Measurements from ENCODE around the gene COL5A1. TPM values are rescaled to one million over a fixed set of nuclear protein-coding genes. Genes with fewer than 3 reads are reported as not detected.
"Not testable (repeated sequence)": the region's sequence is repeated elsewhere in the genome, so short reads cannot be mapped to it uniquely, and the experiment has no call there.

Gene COL5A1
- polyA plus RNA-seq, 3 donors: 7.0 to 53.3 (median 28.0) TPM

GRCh38 chr9:134854541-134854981 is 213.0 kb downstream of the COL5A1 start:
- 84 to 95% (median 90%) methylated on average over 11 of the region's 11 CpGs for WGBS, 3 donors
- H3K27ac ChIP-seq (ENCODE audit: low read depth, low read length): no peak overlapping the region

DNA sequence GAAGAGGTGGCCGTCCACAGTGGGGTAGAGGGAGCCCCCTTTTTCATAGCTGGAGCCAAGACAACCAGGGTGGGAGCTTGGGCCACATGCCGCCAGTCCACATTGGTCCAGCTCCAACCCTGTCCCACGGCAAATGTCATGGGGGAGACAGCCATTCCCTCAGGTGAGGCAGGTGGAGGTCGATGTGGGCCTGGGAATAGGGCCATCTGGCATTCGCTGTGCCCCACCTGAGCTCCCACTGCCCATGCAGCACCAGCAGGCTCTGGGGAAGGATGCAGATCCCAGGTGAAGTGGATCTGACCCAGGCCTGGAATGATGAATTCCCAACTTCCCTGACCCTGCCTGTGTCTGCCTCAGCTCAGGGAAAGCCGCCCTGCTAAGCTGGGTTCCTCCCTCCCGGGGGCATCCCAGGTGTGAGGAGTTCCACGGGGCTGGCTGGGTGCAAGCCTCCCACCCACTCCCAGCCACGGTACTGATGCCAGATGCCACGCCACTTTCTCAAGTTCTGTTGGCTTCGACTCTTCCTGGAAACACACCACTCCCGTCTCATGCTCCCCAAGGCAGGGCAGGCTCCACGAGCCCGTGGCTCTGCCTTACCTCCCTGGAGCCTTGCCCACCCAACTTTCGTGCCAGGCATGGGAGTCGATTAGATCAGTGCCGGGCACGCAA is 213.8 kb downstream of the COL5A1 start:
- WGBS, 3 donors: 62 to 85% (median 81%) methylated on average over 18 of the region's 18 CpGs
- no peak overlapping the region for H3K27ac ChIP-seq (ENCODE audit: low read depth, low read length)

GRCh38 chr9:134855900-134856377 is 214.3 kb downstream of the COL5A1 start:
- H3K27ac ChIP-seq (ENCODE audit: low read depth, low read length): no peak overlapping the region
- 73 to 84% (median 79%) methylated on average over 9 of the region's 9 CpGs for WGBS, 3 donors

DNA sequence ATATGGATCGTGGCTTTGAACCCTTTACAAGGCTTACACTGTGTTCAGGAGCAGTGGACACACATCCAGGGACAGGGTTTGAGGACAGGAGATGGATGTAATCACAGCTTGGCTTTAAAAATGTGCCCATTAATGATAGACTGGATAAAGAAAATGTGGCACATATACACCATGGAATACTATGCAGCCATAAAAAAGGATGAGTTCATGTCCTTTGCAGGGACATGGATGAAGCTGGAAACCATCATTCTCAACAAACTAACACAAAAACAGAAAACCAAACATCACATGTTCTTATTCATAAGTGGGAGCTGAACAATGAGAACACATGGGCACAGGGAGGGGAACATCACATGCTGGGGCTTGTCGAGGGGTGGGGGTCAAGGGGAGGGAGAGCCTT is 215.8 kb downstream of the COL5A1 start:
- WGBS, 3 donors: 80 to 99% (median 92%) methylated on average over 2 of the region's 2 CpGs
- not testable (repeated sequence) for H3K27ac ChIP-seq (ENCODE audit: low read depth, low read length)

DNA sequence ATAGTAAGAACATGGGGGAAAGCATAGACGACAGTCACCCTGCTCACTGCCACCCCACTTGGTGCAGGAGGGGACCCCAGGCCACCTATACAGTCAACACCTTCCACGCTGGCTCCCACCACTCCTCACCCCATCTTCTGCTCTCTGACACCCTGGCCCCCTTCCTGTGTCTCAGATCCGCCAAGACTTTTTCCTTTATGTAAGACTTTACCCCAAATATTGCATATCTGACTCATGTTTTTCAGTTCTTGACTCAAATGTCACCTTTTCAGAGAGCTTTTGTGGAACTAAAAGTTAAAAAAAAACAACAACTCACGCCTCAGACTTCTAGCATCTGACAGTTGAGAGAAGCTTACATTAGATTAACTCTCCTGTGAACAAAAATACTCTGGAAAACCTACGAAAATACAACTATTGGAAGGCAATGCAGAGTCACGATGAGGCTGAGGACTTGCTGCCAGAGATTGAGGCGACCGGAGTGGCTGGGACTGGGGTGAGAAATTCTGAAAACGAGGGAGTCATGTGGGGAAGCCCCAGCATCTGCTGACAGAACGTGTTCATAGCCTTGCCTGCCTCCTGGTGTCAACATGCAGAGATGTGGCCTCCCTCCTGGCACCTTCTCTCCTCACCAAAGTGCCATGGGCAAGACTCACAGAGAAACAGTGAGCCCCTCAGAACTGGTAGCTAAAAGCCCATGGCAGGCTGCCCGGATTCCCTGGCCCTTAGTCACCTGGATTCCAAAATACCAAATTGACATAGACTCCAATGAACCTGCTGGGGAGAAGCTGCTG is 216.6 kb downstream of the COL5A1 start:
- WGBS, 3 donors: 56 to 74% (median 67%) methylated on average over 11 of the region's 11 CpGs
- H3K27ac ChIP-seq (ENCODE audit: low read depth, low read length): no peak overlapping the region

DNA sequence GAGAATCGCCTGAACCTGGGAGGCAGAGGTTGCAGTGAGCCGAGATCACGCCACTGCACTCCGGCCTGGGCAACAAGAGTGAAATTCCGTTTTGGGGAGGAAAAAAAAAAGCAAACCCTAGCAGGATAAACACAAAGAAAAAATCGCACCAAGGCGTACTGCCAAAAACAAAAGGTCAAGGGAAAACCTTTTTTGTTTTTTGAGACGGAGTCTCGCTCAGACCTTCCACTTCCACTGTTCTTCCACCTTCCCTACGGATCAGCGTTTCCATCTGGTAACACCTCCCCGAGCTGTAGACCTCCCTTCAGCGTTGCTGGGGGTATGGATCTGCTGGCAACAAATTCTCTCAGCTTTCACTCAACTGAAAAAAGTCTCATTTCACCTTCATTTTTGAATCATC is 218.9 kb downstream of the COL5A1 start:
- 69 to 80% (median 77%) methylated on average over 13 of the region's 13 CpGs for WGBS, 3 donors
- no peak overlapping the region for H3K27ac ChIP-seq (ENCODE audit: low read depth, low read length)

- H3K27ac ChIP-seq (ENCODE audit: low read depth, low read length): no peak overlapping the region
These were observed 220.2 kb downstream of the COL5A1 start for GRCh38 chr9:134861595-134862334.

DNA sequence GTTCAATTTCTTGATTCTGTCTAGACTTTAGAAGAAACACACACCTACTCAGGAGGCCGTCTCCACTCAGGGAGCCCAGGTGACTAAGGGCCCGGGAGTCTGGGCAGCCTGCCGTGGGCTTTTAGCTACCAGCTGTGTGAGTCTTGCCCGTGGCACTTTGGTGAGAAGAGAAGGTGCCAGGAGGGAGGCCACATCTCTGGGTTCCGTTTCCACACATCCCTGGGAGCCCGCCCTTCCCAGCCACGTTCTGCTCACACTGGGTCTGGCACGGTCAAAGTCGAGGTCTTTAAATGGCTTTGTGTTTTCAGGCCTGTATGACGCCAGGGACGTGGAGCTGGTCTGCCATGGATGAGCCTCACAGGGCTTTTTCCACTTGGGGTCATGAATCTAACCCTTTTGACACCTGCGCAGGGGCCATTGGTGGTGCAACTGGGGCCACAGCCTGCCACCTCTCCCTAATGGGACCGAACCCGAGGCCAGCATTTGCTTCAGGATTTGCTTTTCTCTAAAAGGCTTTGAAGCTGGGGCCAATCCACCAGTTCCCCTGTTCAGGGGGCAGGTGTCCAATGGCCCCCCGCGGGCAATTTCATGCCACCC is 221.8 kb downstream of the COL5A1 start:
- H3K27ac ChIP-seq (ENCODE audit: low read depth, low read length): no peak overlapping the region
- 86 to 91% (median 87%) methylated on average over 16 of the region's 16 CpGs for WGBS, 3 donors

More at GRCh38 chr9:134861595-134862334, 220.2 kb downstream of the COL5A1 start:
- 81 to 84% (median 83%) methylated on average over 17 of the region's 17 CpGs for WGBS, 3 donors

DNA sequence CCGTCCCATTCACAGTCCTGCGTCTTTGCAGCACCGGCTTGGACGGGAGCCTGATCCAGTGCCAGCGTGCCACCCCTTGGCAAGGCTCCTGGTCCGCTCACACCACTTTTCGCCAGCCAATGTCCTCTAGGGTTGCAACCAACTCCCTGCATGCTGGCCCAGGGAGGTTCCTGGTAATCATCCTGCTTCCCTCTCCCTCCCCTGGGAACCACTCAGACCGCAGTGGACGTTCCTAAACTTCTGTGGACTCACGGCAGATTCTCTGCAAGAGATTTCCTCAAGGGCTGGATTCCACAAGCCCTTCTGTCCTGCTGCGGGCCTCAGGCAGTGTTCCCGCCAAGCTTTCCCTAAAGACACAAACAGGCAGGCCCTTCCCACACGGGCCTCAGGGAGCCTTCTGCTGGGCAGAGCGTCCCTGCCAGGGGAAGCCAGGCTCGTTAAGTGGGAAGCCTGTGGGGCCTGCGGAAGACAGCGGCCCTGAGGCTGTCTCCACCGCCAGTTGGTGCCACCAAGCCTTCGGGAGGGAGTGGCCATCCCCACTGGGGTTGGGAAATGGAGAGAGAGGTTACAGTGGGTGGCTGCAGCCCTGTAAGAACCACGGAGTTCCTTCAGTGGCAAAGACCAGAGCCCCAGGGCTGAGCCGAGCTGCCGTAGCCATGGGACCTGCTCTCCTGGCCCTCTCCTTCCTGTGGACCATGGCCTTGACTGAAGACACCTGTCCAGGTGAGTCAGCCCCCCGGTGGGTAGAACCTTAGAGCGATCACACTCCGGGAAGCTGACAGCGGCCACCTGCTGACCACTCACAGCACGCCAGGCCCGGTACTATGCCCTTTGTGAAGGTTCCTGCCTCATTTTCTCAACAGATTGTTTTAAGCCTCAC is 222.6 kb downstream of the COL5A1 start:
- no peak overlapping the region for H3K27ac ChIP-seq (ENCODE audit: low read depth, low read length)
- WGBS, 3 donors: 59 to 73% (median 66%) methylated on average over 28 of the region's 28 CpGs

- H3K27ac ChIP-seq (ENCODE audit: low read depth, low read length): no peak overlapping the region
- WGBS, 3 donors: 84 to 90% (median 90%) methylated on average over 13 of the region's 13 CpGs
These were observed 223.2 kb downstream of the COL5A1 start for GRCh38 chr9:134864821-134865190.

DNA sequence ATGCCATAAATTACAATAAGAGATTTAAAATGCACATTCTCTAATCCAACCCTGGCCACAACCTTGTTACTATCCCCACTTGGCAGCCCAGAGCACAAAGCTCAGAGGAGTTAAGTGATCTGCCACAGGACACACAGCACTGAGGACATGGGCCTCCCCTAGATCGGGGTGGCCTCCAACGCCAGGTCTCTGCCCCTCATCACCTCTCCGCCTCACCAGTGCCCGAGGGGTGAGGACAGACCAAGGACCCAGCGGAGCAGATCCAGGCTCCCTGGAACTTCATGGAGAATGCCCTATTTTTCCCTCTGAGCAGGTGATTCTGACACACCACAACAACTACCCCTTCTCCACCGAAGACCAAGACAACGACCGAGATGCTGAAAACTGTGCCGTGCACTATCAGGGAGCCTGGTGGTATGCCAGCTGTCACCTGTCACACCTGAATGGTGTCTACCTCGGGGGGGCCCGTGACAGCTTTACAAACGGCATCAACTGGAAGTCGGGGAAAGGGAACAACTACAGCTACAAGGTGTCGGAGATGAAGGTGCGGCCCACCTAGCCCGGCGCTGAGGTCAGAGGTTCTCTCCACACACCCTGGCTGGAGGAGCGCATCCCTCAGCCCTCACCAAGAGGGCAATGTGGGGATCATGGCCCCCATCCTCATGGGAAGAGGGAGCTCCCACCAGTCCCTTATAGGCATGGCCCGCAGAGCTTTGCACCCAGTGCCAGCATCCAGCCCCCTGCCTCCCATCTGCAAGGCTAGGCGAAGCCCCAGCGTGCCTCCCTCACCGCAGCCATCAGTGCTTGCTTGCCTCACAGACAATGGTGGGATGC is 226.5 kb downstream of the COL5A1 start:
- WGBS, 3 donors: 87 to 94% (median 94%) methylated on average over 22 of the region's 22 CpGs

DNA sequence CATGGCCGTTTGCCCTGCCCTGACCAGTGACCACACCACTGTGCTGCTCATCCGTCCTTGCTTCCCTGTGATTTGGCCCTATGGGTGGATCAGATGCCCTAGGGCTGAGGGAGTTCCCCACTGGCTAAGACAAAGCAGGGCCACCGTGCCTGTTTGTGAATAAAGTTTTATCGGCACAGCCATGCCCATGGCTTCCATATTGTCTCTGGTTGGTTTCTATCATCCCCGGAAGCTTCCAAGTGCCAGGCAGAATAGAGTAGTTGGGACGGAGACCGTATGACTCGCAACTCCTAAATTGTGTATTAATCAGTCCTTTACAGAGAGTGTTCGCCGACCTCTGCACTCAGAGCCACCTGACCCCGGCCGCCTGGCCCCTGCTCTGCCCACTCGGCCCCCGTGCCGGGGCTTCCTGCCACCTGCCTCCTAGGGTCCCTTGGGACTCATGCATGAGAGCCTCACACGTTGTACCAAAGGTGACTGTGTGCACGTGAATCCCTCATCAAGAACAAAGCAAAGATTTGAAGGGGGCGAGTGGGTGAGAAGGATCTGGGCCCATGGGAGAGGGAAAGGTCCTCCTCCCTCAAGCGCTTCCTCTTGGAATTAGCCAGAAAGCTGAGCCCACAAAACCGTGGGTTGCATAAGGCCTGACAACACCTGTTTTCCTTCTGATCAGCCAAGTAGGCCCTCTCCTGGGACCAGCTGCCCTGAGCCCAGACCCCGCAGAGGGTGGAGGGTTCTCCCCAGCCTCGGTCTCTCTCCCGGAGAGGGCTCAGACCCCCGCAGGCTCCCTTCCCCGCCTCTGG is 227.3 kb downstream of the COL5A1 start:
- WGBS, 3 donors: 81 to 90% (median 85%) methylated on average over 25 of the region's 25 CpGs
- no peak overlapping the region for H3K27ac ChIP-seq (ENCODE audit: low read depth, low read length)

More for the DNA sequence above, 226.5 kb downstream of the COL5A1 start:
- no peak overlapping the region for H3K27ac ChIP-seq (ENCODE audit: low read depth, low read length)

- H3K27ac ChIP-seq (ENCODE audit: low read depth, low read length): no peak overlapping the region
- 79 to 89% (median 89%) methylated on average over 17 of the region's 17 CpGs for WGBS, 3 donors
These were observed 228.1 kb downstream of the COL5A1 start for GRCh38 chr9:134869554-134870300.

GRCh38 chr9:134870301-134870694 is 228.7 kb downstream of the COL5A1 start:
- no peak overlapping the region for H3K27ac ChIP-seq (ENCODE audit: low read depth, low read length)
- WGBS, 3 donors: 80 to 91% (median 88%) methylated on average over 11 of the region's 11 CpGs

Measured in adipose tissue (tissue), 3 donors.